ENCODE results near the gene NGEF.

NGEF gene

DNA sequence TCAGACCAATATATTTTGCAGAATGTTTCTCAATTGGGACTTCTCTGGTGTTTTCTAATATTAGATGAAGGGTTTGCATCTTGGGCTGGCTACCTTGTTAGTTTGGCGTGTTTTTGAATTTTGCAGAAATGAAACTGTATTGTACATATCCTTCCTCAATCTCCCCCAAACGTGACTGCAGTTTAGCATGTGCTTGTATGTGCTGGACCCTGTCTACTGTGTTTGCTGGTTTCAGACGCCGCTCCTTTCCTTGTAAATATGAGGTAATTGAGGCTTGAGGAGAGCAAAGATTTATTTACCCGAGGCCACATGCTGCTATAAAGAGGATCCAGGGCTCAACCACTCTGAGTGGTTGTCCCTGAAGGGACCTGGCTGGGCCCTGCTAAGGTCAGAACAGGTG, 57.2 kb downstream of the NGEF start:
- no peak overlapping the region for H3K27ac ChIP-seq
- no peak overlapping the region for H3K4me3 ChIP-seq (ENCODE audit: low read depth in 1 of 2, low read length in 1 of 2)

DNA sequence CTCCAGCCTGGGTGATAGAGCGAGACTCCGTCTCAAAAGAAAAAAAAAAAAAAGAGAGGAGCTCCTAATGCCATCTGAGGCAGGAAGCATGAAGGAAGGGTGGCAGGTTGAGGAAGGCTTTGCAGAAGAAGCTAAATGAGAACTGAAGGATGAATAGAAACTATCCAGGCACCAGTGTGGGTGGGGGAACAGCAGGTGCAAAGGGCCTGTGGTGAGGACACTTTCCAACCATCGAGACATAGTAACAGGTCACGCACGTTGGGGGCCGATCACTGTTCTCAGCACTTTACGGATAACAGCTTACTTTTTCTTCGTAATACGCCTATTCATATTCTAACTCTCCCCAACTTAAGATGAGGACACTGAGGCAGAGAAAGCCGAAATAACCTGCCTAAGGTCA, 58.4 kb downstream of the NGEF start:
- H3K36me3 ChIP-seq: no peaks in the 10 kb centered on the region
- H3K9me3 ChIP-seq: no peaks in the 10 kb centered on the region
- no peak overlapping the region for H3K27ac ChIP-seq
- TF ChIP-seq, protein P1, sequence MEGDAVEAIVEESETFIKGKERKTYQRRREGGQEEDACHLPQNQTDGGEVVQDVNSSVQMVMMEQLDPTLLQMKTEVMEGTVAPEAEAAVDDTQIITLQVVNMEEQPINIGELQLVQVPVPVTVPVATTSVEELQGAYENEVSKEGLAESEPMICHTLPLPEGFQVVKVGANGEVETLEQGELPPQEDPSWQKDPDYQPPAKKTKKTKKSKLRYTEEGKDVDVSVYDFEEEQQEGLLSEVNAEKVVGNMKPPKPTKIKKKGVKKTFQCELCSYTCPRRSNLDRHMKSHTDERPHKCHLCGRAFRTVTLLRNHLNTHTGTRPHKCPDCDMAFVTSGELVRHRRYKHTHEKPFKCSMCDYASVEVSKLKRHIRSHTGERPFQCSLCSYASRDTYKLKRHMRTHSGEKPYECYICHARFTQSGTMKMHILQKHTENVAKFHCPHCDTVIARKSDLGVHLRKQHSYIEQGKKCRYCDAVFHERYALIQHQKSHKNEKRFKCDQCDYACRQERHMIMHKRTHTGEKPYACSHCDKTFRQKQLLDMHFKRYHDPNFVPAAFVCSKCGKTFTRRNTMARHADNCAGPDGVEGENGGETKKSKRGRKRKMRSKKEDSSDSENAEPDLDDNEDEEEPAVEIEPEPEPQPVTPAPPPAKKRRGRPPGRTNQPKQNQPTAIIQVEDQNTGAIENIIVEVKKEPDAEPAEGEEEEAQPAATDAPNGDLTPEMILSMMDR (IDR thresholded peaks at IDR 0.05): no peak
- H3K27me3 ChIP-seq: peaks cover 21% of the 10 kb centered on the region
- H3K4me3 ChIP-seq (ENCODE audit: low read depth in 1 of 2, low read length in 1 of 2): no peak overlapping the region
- H3K4me1 ChIP-seq (ENCODE audit: control insufficient read depth in 1 of 2, insufficient read depth in 1 of 2, low read depth in 1 of 2, low read length in 1 of 2): no peaks in the 10 kb centered on the region

More for the DNA sequence above, 57.2 kb downstream of the NGEF start:
- no peaks in the 10 kb centered on the region for H3K4me1 ChIP-seq (ENCODE audit: control insufficient read depth in 1 of 2, insufficient read depth in 1 of 2, low read depth in 1 of 2, low read length in 1 of 2)
- peaks cover 15% of the 10 kb centered on the region for H3K27me3 ChIP-seq
- no peaks in the 10 kb centered on the region for H3K9me3 ChIP-seq
- H3K36me3 ChIP-seq: no peaks in the 10 kb centered on the region
- TF ChIP-seq, protein P1 (IDR thresholded peaks at IDR 0.05): no peak

DNA sequence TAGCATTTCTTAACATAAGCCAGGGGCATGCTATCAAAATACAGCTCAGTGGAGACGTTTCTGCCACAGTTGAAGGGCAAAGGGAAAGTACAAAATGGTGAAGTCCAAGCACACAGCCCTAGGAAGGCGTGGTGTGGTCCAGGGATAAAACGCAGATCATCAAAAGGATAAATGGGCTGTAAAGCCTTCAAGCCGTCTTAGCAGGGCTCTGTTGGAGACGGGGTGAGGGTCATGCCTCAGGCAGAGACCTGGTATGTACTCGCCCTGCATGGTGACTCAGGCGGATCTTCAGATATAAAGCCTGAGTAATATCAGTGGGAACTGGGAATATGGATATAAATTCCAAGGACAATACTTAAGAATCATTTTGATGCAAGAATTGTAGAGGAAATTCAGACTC, 61.2 kb downstream of the NGEF start:
- Histone ChIP-seq H3K4me3 (ENCODE audit: low read depth in 1 of 2, low read length in 1 of 2) (no peak overlapping the region), H3K4me1 (ENCODE audit: control insufficient read depth in 1 of 2, insufficient read depth in 1 of 2, low read depth in 1 of 2, low read length in 1 of 2) (no peaks in the 10 kb centered on the region), H3K9me3 (no peaks in the 10 kb centered on the region), H3K27ac (no peak overlapping the region), H3K27me3 (peaks cover 21% of the 10 kb centered on the region), H3K36me3 (no peaks in the 10 kb centered on the region)
- TF ChIP-seq, protein P1 (IDR thresholded peaks at IDR 0.05): no peak

DNA sequence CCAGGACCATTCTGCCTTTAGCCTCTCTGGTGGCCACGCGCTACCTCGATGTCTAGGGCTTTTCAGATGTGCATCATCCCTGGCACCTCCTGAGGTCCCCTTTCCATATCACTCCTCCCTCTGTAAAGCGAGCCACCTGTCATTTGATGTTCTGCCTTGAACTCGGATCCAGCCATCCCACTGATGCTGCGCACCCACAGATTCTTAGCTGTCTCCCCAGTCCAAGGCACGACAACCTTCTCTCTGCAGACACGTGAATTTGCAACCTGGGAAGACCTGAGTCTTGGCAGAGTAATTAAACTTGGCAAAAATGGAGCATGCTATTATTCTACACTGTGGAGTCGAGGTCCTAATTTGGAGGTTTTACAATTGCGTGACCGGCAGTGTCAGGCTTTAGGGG, 61.9 kb downstream of the NGEF start:
- H3K27ac ChIP-seq: no peak overlapping the region
- H3K36me3 ChIP-seq: no peaks in the 10 kb centered on the region
- TF ChIP-seq, protein P1 (IDR thresholded peaks at IDR 0.05): no peak
- no peak overlapping the region for H3K4me3 ChIP-seq (ENCODE audit: low read depth in 1 of 2, low read length in 1 of 2)
- no peaks in the 10 kb centered on the region for H3K9me3 ChIP-seq
- no peaks in the 10 kb centered on the region for H3K4me1 ChIP-seq (ENCODE audit: control insufficient read depth in 1 of 2, insufficient read depth in 1 of 2, low read depth in 1 of 2, low read length in 1 of 2)
- peaks cover 21% of the 10 kb centered on the region for H3K27me3 ChIP-seq

DNA sequence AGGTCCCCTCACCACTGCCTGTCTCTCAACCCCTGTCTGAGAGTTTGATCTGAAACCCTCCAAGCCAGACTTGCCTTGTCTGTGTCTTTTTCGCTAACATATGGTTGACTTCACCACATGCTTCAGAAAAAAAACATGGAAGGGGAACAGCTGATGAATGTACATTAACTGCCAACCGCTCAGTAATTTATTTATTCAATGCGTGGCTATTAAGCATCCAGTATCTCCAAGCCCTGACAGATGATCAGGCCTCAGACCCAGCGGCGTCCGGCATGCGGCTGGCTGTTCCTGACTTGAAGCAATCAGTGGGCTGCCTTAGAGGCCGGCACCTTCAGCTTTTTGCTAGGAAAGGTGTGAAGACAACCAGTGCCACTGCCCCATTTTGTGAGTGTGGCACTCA, 62.3 kb downstream of the NGEF start:
- Histone ChIP-seq H3K9me3 (no peaks in the 10 kb centered on the region), H3K27ac (no peak overlapping the region), H3K27me3 (peaks cover 21% of the 10 kb centered on the region), H3K4me1 (ENCODE audit: control insufficient read depth in 1 of 2, insufficient read depth in 1 of 2, low read depth in 1 of 2, low read length in 1 of 2) (no peaks in the 10 kb centered on the region), H3K36me3 (no peaks in the 10 kb centered on the region), H3K4me3 (ENCODE audit: low read depth in 1 of 2, low read length in 1 of 2) (no peak overlapping the region)
- TF ChIP-seq, protein P1 (IDR thresholded peaks at IDR 0.05): no peak

DNA sequence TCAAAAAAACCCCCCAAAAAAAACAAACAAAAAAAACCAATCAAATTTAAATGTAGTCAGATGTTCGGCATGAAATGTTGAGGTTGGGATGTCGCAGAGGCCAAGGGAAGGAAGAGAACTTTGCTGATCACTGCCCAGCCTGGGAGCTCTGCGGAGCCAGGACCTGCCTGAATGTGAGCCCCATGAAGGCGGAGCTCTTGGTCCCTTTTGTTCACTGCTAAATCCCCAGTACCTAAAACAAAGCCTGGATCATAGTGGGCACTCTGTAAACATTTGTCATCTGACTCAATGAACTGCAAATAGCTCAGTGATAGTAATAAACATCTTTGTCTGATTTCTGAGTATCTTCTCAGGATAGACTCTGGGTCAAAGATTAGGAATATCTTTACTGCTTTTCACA, 64.0 kb downstream of the NGEF start:
- TF ChIP-seq, protein P1 (IDR thresholded peaks at IDR 0.05): no peak
- Histone ChIP-seq H3K27me3 (peaks cover 13% of the 10 kb centered on the region), H3K4me3 (ENCODE audit: low read depth in 1 of 2, low read length in 1 of 2) (no peak overlapping the region), H3K4me1 (ENCODE audit: control insufficient read depth in 1 of 2, insufficient read depth in 1 of 2, low read depth in 1 of 2, low read length in 1 of 2) (no peaks in the 10 kb centered on the region), H3K9me3 (no peaks in the 10 kb centered on the region), H3K27ac (no peak overlapping the region), H3K36me3 (no peaks in the 10 kb centered on the region)
